GM19043 (cell line): Measurements from ENCODE around the gene AGBL4.

Experiments used
- ATAC-seq: cut with Tn5 transposase; IDR thresholded peaks from one replicate; pipeline ENCODE4 v1.9.1; 2021; ENCODE audit warnings: low read depth; ENCODE audit not compliant: unreplicated experiment

Gene AGBL4

DNA sequence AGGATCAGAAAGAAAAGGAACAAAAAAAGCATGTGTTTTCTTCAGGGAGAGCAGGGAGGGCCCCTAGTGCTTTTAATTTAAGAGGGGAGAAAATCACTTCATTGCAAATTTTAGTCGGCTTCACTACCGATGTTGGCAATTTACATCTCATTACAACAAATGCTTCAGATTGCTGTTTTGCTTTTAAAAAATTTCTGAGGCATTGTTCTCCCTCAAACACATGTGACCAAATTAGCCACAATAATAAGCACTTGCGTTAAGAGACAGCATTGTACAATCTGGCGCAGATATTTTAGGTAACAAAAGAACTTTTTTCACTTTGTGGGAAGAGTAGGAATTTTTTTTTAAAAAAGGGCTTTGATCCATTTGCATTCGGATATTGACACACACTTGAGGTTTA lies 1276.8 kb downstream of the AGBL4 start:
- ATAC-seq: no peak

DNA sequence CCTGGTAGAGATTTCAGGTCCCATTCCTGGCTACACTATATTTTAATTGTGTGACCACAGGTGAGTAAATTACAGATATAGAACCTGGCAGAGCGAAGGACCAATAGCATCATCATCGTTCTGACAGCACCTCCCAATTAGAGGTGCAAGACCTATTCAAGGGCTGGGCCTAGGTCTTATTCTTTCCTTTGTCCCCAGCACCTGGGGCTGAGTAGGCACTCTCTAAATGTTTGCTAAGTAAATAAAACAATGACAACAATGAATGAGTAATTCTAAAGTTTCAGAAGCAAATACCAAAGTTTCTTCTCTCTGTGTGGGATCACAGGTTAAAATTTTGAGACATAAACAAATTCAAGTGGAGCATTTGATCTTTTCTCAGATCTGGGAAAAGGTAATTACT lies 1279.7 kb downstream of the AGBL4 start:
- ATAC-seq: no peak

DNA sequence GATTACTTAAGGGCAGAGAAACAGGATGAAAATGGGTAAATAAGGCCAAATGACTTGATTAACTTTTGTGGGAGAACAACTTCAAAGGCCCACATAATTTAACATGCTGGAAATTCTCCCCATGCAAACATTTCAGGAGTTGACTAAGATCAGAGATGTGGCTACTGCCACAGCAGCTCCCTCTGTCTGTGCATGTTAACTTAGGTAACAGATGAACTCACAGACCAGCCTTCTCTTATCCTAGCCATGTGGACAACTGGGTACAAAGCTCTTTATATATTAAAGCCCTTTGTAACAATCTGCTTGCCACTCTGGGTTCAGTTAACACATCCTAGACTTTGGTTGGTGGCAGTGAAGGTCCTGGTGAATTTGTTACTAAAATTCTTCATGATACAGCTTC lies 1280.3 kb downstream of the AGBL4 start:
- ATAC-seq: no peak

DNA sequence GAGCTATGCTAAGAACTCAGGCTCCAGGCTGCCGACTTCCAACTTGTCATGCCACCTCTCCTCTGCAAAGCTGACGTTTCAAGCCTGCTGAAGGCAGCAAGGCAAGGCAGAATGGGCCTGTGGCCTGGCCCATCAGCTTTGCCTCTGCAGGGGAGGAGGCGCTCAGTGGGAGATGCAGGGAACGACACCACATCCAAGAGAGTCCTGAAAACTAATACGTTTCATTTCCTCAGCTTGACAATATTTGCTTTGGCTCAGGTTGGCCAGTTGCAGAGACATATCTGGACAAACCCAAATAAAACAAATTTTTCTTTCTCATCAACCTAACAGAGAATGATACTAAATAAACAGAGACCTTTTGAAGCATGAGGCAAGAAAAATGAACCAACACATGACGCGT lies 1282.4 kb downstream of the AGBL4 start:
- ATAC-seq: no peak

DNA sequence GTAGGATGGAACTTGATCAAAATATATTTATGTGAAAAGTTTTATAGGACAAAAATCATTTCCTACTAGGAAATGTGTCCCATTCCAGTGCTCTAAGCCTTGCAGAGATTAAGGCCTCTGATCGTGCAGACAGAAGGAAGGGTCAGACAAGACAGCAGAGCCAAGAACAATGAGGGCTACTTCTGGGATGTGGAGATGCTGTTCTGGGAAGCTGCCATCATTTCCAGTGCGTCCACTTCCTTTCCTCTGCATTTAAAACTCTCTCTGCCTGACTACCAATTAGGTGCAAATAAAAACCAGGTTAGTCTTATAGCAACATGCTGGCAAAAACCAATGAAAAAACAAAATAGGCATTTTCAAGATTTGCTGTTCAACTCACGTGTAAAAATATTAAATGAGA lies 1283.1 kb downstream of the AGBL4 start:
- no peak for ATAC-seq

DNA sequence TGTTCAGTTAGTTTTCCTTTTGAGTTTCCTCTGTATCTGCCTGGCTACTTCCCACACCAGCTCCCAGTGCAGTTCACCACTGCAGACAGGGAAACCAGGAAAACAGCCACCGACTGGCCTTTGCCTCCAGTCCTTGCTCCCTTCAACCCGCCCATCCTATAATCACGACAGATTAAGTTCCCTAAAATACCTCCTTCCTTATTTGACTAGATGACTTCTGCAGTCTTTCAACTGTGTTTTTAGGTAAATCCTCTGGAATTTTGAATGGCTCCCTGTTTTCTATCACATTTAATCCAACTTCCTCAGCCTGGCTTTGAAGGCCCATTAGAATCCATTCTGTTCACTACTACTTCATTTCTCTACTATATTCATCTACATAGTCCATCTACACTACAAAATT lies 1284.7 kb downstream of the AGBL4 start:
- no peak for ATAC-seq

DNA sequence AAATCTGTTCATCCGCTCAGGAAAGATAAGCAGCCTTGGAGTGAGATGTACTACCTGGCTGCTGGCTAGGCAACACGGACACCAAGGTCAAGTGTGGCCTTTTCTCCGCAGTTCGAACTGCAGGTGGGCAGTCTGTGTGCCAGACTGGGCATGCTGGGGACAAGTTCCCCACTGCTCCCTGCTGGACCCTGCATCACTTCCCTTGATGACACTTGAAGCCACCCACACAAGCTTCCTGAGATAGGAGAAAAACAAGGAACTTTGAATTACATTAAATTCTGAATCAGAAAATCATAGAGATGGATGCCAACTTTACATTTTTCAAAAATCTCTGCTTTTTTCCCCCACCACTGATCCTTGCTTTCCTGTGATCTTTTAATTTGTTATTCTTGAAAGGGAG lies 1285.4 kb downstream of the AGBL4 start:
- ATAC-seq: no peak

DNA sequence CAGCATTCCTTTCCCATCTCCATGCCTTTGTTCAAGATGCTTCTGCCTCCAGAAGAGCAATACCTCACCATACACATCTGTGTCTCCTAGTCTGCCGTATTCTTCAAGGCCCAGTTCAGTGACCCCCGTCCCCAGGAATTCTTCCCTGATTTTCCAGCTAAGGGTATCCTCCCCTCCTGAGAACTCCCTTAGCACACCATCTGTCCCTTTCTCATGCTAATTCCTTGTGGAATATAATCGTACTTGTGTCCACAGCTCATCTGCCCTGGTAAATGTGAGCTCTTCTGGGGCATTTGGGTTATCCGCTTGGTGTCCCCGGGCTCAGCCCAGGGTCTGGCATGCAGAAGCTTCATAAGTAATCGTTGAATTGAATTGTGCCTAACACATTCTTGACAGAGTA lies 1288.0 kb downstream of the AGBL4 start:
- ATAC-seq: no peak

DNA sequence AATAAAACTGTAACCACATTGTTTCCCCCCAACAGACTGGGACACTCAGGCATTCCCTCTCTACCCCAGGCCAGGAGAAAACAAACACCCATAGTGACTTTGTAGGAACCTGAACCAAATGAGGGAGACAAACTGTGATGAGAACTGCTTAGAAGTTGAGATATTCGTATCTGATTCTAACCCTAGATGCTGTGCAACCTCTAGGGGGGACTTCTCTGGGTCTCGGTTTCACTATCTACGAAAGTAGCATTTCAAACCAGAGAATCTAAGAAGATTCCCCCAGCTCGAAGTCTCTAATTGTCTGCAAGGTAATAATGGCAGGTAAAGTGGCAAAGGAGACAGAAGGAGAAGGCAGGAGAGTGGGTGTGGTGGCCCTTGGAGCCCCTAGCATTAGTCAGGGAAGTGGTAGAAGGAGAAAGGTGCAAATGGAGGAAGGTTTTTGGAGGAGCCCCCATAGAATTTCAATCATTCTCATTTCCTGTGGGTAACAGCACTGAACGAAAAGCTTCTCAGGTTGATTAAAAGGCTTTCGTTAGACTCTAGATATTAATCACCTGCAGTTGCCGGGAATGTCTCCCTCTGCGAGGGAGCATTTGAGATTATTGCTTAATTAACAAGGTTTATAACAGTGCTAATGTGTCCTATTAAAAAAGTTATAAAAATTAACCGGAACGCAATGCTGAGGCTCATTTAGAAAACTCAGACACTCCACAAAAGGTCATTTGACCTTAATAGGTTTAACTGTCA lies 1293.4 kb downstream of the AGBL4 start:
- ATAC-seq: peak; percentile 66

DNA sequence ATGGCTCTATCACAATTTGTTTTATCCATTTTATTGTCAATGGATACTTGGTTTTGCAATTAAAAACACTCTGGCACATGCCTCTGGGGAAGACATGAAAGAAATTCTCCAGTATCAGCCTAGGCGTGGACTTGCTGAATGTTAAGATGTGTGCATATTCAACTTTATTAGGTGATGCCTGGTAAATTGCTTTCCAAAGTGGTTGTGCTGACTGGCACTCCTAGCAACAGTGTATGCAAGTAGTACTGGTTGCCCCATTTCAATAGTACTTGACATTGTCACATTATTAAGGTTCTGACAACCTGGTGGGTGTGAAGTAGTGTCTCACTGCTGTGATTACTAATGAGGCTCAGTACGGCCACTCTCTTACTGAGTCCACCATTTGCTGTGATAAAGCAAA lies 1295.2 kb downstream of the AGBL4 start:
- ATAC-seq: no peak

DNA sequence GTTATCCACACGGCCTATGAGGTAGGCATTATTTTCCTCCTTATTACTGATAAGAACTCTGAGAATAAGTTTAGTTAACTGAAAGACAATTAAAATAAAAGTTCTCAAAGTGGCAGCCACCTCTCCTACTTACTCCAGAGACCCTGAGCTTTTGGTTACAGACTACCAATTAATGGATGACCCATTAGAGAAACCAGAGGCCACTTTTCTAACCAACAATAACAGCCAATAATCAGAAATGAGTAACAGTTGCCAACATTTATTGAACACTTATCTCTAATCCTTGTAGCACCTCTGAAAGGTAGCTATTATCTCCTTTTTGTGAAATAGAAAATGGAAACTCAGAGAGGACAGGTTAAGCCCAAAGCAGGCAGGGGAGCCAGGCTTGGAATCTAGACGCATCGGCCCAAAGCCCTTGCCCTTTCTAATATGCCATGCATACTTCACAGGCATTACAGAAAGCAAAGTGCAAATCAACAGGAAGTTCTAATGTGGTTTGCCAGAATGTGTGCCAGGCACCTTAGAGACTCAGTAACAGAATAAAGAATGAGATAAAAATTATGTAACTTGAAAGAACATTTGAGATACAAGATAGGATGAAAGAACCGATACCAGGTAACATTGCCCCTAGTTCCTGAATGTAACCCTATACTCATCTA lies 1297.1 kb downstream of the AGBL4 start:
- ATAC-seq: no peak

DNA sequence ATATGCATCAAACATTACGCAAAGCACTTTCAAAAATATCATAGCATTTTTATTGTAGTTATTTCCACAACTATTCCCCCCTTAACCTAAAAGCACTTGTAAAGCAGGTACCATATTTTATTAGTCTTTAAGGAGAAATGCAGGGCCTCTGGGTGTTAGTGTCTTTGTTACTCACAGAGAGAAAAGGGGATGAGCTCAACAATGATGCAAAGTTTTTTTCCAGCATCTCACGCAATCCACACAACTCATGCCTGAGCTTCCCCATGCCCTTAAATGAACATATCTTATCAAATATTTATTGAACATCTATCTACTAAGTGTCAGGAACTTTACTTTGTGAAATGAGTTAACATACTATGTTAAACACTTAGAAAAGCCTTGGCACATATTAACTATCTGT lies 1297.6 kb downstream of the AGBL4 start:
- no peak for ATAC-seq

DNA sequence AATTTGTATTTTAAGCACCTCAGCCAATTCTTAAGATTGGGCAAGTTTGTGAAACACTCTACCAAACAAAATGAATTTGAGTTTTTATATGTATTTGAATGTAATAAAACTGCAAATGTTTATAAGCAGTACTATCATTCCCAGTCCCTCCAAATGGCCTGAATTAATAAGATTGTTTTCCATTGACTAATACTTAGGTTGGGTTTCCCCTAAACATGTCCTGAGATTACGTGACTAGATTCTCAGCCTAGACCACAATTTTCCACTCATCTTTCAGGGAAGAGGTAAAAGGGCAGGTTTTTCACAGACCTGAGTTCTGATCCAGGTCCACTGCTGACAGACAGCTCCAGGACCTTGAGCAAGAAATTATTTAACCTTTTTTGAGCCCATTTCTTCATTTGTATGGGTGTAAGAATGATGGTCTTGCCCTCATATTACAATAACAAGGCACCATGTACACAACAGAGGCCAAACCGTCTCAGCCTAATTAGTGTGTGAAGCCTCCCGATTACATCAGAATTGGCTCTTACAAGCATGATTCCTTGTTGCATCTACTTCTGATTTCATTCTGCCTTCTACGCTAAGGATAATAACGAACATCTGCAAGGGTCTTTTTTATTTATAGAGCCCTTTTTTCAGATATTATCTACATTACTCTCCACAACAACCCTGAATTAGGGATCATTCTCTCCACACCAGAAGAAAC lies 1298.3 kb downstream of the AGBL4 start:
- no peak for ATAC-seq

DNA sequence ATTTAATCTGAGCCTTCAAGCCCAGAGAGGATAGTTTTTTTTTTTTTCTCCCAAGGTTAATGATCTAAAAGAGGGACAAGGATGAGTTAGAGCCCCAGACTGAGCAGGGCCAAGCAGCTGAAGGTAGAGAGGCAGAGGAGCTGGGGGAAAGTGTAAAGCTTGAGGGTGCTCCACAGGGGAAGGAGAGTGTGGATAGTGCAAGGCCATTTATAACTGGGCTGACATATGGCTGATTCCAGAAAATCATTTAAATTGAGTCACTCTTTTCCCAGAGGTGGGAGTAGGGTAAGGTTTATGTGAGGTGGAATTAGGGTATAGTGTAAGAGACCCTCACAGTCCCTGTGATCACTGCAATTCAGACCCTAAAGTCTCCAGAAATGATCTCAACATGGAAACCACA lies 1302.8 kb downstream of the AGBL4 start:
- ATAC-seq: no peak

DNA sequence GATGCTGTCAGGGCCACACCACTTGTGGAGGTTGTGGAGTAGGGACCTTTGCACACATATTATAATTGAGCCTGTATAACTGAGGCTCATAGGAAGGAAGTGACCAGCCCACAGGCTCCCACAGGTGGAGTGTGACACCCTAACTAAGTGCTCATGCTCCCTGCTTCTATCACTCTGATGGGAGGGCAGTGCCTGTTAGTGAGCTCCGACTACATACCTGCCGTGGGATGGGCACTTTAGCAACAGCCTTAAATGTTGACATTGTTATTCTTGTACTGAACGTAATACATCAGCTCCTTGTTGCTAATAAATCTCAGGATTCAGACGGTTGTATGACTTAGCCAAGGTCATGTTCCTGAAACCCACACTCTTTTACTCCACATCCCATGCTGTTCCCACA lies 1305.0 kb downstream of the AGBL4 start:
- ATAC-seq: no peak

DNA sequence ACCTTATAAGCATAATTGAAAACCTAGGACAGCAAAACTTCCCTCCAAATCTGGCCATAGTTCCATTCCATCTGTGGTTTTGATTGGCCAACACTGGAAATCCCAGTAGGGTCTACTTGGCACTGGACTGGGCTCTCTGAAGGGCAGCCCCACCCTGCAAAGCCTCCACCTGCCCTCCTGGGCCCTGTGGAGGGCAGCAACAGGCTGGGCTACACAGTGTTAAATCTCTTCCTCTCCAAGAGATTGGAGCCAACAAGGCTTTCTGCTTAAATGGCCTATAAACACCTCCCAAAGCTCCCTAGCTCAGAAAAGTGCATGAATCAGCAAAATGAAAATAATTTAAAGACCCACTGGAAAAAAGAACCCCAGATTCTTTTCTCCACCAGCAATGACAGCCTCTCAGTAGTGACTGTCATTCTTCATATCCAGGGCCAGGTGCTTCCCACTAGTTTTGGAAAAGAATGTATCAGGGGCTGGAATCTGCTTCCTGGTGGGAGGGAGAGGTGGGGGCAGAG lies 1305.6 kb downstream of the AGBL4 start:
- no peak for ATAC-seq

DNA sequence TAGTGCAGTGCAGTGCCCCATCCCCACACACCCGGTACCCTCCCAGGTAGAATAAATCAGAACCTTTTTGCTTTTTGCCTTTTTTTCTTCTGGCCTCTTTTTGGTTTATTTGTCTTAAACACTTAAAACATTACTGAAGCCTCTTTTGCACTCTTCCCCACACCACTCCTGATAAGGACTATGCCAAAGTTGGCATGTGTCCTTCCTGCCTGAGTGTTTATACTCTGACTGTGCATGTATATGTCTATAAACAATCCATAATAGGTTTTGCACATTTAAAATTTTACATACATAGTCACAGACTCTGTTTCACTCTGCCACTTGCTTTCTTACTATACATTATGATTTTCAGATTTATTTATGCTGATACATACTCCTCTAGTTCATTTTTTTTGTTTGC lies 1306.7 kb downstream of the AGBL4 start:
- ATAC-seq: no peak

DNA sequence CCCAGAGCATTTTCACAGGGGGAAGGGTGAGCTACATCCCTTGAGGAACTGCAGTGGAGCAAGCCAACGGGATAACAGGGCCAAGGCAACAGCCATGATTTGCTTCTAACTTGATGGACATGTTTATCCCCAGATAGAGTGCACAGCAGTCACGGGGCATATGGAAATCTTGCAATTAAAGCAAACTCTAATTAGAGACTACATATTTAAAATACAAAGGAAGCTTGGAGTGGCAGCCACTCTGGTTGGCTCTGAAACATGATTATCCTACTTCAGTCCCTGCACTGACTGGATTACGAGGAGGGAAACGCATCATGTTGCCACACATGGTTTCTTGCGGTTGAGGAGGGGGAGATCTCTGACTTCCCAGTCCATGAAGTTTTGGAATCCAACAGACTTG lies 1307.8 kb downstream of the AGBL4 start:
- no peak for ATAC-seq

DNA sequence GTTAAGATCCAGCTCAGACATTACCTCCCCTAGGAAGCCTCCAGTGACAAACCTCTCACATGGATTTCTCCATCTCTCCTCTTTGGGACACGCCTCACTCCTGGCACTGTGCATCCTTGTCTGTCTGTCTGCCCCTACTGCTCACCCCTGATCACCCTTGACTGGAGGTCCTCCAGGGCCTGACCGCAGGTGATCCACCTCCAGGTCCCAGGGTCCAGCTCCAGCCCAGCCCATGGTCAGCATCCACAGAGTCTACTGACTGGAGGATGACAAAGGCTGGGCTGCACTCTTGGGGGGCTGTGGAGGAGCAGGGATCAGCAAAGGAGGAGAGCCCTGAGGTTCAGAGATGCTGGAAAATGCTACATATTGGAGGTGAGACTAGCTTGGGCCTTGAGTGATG lies 1312.8 kb downstream of the AGBL4 start:
- no peak for ATAC-seq

DNA sequence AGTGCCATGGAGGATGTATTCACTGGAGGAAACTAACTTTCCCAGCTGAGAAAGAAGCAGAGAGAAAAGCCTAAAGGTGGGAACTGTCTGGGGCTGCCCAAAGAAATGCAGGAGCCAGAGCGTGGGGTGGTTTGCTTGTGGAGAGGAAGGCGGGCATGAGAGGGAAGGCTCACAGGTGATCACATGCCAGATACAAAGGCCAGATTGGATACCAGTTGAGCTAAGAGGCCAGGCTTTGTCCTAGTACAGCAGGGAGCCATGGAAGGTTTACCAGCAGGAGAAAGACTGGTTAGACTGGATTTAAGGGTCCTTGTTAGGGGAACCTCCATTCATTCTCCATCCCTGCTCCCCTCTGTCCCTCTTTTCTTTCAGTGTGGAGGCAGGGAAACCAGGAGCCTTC lies 1313.4 kb downstream of the AGBL4 start:
- no peak for ATAC-seq

DNA sequence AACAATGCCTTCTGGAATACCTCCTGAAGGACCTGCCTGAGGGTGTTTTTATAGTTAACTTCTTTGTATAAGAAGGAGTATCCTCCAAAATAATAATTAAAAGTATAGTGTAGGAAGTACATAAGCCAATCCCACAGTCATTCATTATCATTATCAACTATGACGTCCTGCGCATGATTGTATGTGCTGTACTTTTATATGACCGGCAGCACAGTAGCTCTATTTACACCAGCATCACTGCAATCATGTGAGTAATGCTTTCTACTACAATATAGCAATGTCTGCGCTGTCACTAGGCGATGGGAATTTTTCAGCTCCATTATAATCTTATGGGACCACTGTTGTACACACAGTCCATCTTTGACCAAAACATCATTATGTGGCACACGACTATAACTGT lies 1319.0 kb downstream of the AGBL4 start:
- ATAC-seq: no peak

DNA sequence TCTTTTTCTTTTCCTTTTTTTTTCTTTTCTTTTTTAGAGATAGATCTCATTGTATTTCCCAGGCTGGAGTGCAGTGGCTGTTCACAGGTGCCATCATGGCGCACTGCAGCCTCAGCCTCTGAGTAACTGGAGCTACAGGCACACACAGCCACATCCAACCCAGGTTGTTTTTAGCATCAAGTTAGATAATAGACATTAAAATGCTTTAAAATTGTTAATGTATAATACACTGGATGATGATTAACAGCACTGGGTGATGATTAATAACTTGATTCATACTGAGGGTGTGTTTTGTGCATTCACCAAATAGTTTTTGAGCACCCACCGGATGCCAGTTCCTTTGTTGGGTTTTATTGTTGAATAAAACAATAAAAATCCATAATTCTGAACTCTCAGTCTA lies 1322.3 kb downstream of the AGBL4 start:
- no peak for ATAC-seq
